ENCODE results near the gene ENG. TPM values are rescaled to one million over a fixed set of nuclear protein-coding genes. Genes with fewer than 3 reads are reported as not detected.

The ENG gene
- polyA plus RNA-seq, 1 of the 3 experiments (the other 2 are of a cell fraction), result 18.8 TPM

DNA sequence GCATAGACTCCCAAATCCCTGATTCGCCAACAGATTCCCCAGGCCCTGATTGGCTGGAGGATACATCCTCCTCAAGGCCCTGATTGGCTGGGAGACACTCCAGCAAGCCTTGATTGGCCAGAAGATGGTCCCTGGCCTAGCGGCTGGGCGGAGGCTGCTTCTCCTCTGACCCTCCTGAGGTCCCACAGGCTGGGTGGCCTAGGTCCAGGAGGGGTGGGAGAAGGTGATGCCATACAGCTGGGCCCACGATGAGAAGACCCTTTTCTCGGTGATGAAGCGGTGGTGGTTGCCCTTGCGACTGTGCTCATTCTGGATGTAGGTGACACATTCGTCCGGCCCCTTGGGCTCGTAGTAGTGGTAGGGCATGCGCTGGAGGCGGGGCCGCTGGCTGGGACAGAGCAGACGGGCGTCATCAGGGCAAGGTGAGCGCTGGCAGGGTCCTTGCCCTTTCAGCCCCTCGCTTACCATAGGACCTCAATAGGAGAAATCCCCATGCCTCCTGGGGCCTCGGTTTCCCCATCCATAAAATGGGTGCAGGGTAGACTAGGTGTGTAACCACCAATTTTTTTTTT is 32.0 kb upstream of the ENG start:
- H3K79me2 ChIP-seq (ENCODE audit: insufficient read depth), result no peaks in the 10 kb centered on the region
- H3K27ac ChIP-seq (ENCODE audit: low read depth in 2 of 2, low read length in 1 of 2), result no peak overlapping the region
- H3K4me3 ChIP-seq (ENCODE audit: low read depth in 2 of 2, low read length in 1 of 2), result no peak overlapping the region
- no peaks in the 10 kb centered on the region for H3K9me3 ChIP-seq
- DNase-seq, result peak; percentile 69
- peaks cover 7% of the 10 kb centered on the region for H3F3A ChIP-seq (replicated peaks; ENCODE audit: insufficient read depth)
- 96% methylated on average over 14 of the region's 18 CpGs for WGBS (ENCODE audit: low lambda C conversion rate)
- H2AFZ ChIP-seq (ENCODE audit: low read depth), result no peak overlapping the region
- ChIA-PET POLR2A (no interaction called here), CTCF (interaction anchor here (1.1 to 2.0 kb wide), 2 partner anchors 10 to 17 kb away, joined by 3 to 5 read pairs; no protein-coding TSS in a partner anchor)
- H3K4me1 ChIP-seq (ENCODE audit: control insufficient read depth in 1 of 2, insufficient read depth in 2 of 2, low read depth in 1 of 2, low read length in 1 of 2), result peaks cover 12 to 15% of the 10 kb centered on the region in 2 experiments; a peak in 2 of 4 replicates
- H3K27me3 ChIP-seq (ENCODE audit: insufficient read depth), result no peaks in the 10 kb centered on the region
- no peaks in the 10 kb centered on the region for H4K20me1 ChIP-seq (ENCODE audit: insufficient read depth)
- TF ChIP-seq, protein P1, sequence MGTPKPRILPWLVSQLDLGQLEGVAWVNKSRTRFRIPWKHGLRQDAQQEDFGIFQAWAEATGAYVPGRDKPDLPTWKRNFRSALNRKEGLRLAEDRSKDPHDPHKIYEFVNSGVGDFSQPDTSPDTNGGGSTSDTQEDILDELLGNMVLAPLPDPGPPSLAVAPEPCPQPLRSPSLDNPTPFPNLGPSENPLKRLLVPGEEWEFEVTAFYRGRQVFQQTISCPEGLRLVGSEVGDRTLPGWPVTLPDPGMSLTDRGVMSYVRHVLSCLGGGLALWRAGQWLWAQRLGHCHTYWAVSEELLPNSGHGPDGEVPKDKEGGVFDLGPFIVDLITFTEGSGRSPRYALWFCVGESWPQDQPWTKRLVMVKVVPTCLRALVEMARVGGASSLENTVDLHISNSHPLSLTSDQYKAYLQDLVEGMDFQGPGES (IDR thresholded peaks at IDR 0.05; ENCODE audit: low read depth, low read length), result peak; percentile 32; the same call in 1 of the 2 replicates
- no peak for TF ChIP-seq SMC3 (IDR thresholded peaks at IDR 0.05; ENCODE audit: low read depth, low read length)
- no peak for TF ChIP-seq TAF1 (IDR thresholded peaks at IDR 0.05; ENCODE audit: borderline replicate concordance, low read depth, low read length)
- TF ChIP-seq, protein P2, sequence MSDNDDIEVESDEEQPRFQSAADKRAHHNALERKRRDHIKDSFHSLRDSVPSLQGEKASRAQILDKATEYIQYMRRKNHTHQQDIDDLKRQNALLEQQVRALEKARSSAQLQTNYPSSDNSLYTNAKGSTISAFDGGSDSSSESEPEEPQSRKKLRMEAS (IDR thresholded peaks at IDR 0.05; ENCODE audit: low read depth), result no peak
- no peak overlapping the region for H3K4me2 ChIP-seq
- no peak overlapping the region for H3K9ac ChIP-seq
- peaks cover 19 to 40% of the 10 kb centered on the region in 2 experiments for H3K36me3 ChIP-seq (replicated peaks in 1 of 2; ENCODE audit: control insufficient read depth in 1 of 2, insufficient read depth in 2 of 2, low read length in 1 of 2)
- H3K9me2 ChIP-seq, result no peaks in the 10 kb centered on the region

DNA sequence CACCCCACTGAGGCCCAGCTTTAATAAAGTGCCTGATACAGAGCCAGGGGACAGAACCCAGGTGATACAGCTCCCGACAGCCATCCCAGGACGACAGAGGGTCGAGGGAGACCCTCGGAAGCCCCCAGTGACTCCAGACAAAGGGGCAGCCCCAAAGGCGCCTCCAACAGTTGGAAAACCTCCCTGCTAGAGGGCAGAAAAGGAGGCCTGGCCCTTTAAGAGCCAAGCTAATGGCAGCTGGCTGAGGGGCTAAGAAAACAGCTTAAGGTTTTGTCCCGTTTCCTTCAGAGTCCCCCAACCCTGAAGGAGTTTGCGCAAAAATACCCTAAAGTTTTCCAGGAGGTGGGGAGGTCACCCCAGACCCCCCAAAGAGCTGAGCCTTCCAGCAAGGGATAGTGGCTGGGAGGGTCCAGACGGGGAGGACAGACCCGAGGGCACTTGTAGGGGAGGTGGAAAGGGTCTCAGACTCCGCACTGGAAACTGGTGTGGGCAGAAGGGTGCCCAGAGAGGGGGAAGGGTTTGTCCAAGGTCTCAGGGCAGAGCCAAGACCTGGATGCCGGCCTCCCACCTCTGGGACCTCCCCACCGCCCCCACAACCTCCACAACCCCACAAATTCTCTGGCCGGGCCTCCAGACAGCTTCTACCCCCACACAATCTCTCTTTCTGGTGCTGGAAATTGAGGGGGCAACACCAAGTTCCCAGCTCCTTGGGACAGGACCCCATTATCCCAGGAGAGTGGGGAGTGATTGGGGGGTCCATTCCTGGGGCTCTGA is 31.2 kb upstream of the ENG start:
- Histone ChIP-seq H3K36me3 (replicated peaks in 1 of 2; ENCODE audit: control insufficient read depth in 1 of 2, insufficient read depth in 2 of 2, low read length in 1 of 2) (peaks cover 17 to 34% of the 10 kb centered on the region in 2 experiments), H3K79me2 (ENCODE audit: insufficient read depth) (no peaks in the 10 kb centered on the region), H3K27me3 (ENCODE audit: insufficient read depth) (no peaks in the 10 kb centered on the region), H3K4me2 (no peak overlapping the region), H3K27ac (ENCODE audit: low read depth in 2 of 2, low read length in 1 of 2) (peak overlapping the region in 1 of 2 experiments; percentile 56; a peak in 1 of 4 replicates), H3F3A (replicated peaks; ENCODE audit: insufficient read depth) (peaks cover 7% of the 10 kb centered on the region), H3K4me3 (ENCODE audit: low read depth in 2 of 2, low read length in 1 of 2) (no peak overlapping the region), H3K4me1 (ENCODE audit: control insufficient read depth in 1 of 2, insufficient read depth in 2 of 2, low read depth in 1 of 2, low read length in 1 of 2) (peaks cover 12 to 15% of the 10 kb centered on the region in 2 experiments; a peak in 2 of 4 replicates), H2AFZ (ENCODE audit: low read depth) (no peak overlapping the region), H3K9me2 (no peaks in the 10 kb centered on the region), H3K9ac (no peak overlapping the region), H3K9me3 (no peaks in the 10 kb centered on the region), H4K20me1 (ENCODE audit: insufficient read depth) (no peaks in the 10 kb centered on the region)
- DNase-seq, result no peak
- CTCF ChIA-PET, result interaction anchor here (0.6 to 4.2 kb wide), 4 partner anchors 10 to 231 kb away, joined by 3 to 24 read pairs (median 5); no protein-coding TSS in a partner anchor
- TF ChIP-seq MEF2A (IDR thresholded peaks at IDR 0.05; ENCODE audit: borderline replicate concordance, low read depth) (no peak), RFX5 (IDR thresholded peaks at IDR 0.05; ENCODE audit: low read length) (no peak), TAF1 (IDR thresholded peaks at IDR 0.05; ENCODE audit: borderline replicate concordance, low read depth, low read length) (no peak), GABPA (IDR thresholded peaks at IDR 0.05; ENCODE audit: low read depth) (no peak), RAD21 (IDR thresholded peaks at IDR 0.05; ENCODE audit: low read length) (no peak), RXRA (IDR thresholded peaks at IDR 0.05; ENCODE audit: borderline replicate concordance, low read depth) (no peak), NFIC (IDR thresholded peaks at IDR 0.05; ENCODE audit: borderline replicate concordance) (no peak)
- TF ChIP-seq, protein P3, sequence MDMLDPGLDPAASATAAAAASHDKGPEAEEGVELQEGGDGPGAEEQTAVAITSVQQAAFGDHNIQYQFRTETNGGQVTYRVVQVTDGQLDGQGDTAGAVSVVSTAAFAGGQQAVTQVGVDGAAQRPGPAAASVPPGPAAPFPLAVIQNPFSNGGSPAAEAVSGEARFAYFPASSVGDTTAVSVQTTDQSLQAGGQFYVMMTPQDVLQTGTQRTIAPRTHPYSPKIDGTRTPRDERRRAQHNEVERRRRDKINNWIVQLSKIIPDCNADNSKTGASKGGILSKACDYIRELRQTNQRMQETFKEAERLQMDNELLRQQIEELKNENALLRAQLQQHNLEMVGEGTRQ (IDR thresholded peaks at IDR 0.05; ENCODE audit: borderline replicate concordance, low read depth, low read length), result no peak
- POLR2A ChIA-PET, result interaction anchor here (1.5 kb wide), 1 partner anchor 16 kb away, joined by 4 read pairs; no protein-coding TSS in a partner anchor
- 67% methylated on average over 10 of the region's 13 CpGs for WGBS (ENCODE audit: low lambda C conversion rate)

All from SK-N-SH (cell line).